GM12878 (cell line): ENCODE results near the gene CPNE5. TPM values are rescaled to one million over a fixed set of nuclear protein-coding genes. Genes with fewer than 3 reads are reported as not detected.

Experiments
- ATAC-seq: fragments of 200-7000 bp; cut with Tn5 transposase; 3 replicates; pipeline ENCODE4 v1.9.1; 2020; ENCODE audit warnings: mild to moderate bottlenecking, moderate library complexity
- BruUV-seq: library from RNA; stranded (reverse); fragments of 400-500 nt; replicated peaks from 2 replicates; lab custom pipeline; 2021; lab: Mats Ljungman, UMichigan
- CTCF ChIA-PET: fragments of 300-600 bp; sonication (Branson Sonifier 250); formaldehyde crosslinking; extraction: SDS; loops from one replicate; lab custom pipeline; 2021; ENCODE audit warnings: inconsistent platforms; lab: Yijun Ruan, JAX
- POLR2A ChIA-PET: fragments of 350-600 bp; formaldehyde crosslinking; extraction: SDS; loops from one replicate; lab custom pipeline; 2021; ENCODE audit warnings: inconsistent platforms; lab: Charles Lee
- RAD21 ChIA-PET: fragments of 300-600 bp; sonication (Branson Sonifier 250); formaldehyde crosslinking; loops from one replicate; lab custom pipeline; 2023; ENCODE audit warnings: antibody characterized with exemption; ENCODE audit not compliant: unreplicated experiment; lab: Charles Lee
- SMC1A ChIA-PET: fragments of 300-600 bp; sonication (Branson Sonifier 250); formaldehyde crosslinking; loops from one replicate; lab custom pipeline; 2023; ENCODE audit not compliant: unreplicated experiment, uncharacterized antibody; lab: Charles Lee
- DNase-seq: peaks from one replicate; pipeline ENCODE4 v3.0.0-alpha.2; 2011; ENCODE audit warnings: low read depth, low spot score
- FAIRE-seq: peaks from 3 replicates; lab custom pipeline; 2011; peaks lifted over from hg19 to GRCh38; lab: Jason Lieb, UNC
- H2AFZ ChIP-seq: 2 replicates; pipeline ENCODE4 v1.6.0; 2011; ENCODE audit warnings: low read depth, low read length, control low read depth; ENCODE audit not compliant: control insufficient read depth
- H3K27ac ChIP-seq: 2 replicates; pipeline ENCODE4 v1.5.1; 2011; ENCODE audit warnings: control low read depth; ENCODE audit not compliant: control insufficient read depth, insufficient read depth
- H3K27me3 ChIP-seq, 2 experiments: replicated peaks in 1 of 2; 2 replicates each; pipeline versions ENCODE4 v1.6.0 to v1.6.1; 2011; ENCODE audit warnings: low read length in 1 of 2; ENCODE audit not compliant: control insufficient read depth in 2 of 2, insufficient read depth in 2 of 2
- H3K36me3 ChIP-seq, 2 experiments: 2 replicates each; pipeline ENCODE4 v1.5.1; 2011; ENCODE audit warnings: low read length in 1 of 2; ENCODE audit not compliant: control insufficient read depth in 2 of 2, insufficient read depth in 2 of 2
- H3K4me1 ChIP-seq: 2 replicates; pipeline ENCODE4 v1.6.1; 2011; ENCODE audit warnings: mild to moderate bottlenecking, low read length, moderate library complexity, mixed read lengths; ENCODE audit not compliant: control insufficient read depth, insufficient read depth
- H3K4me2 ChIP-seq: 2 replicates; pipeline ENCODE4 v1.6.0; 2011; ENCODE audit warnings: control low read depth; ENCODE audit not compliant: control insufficient read depth, insufficient read depth
- H3K4me3 ChIP-seq: fragments of 200-600 bp; sonication (generic); 2 replicates; pipeline ENCODE4 v1.5.1; 2016
- H3K79me2 ChIP-seq: 2 replicates; pipeline ENCODE4 v1.6.0; 2011; ENCODE audit warnings: low read length; ENCODE audit not compliant: control insufficient read depth, insufficient read depth
- H3K9ac ChIP-seq: 2 replicates; pipeline ENCODE4 v1.8.0; 2011; ENCODE audit warnings: low read length, control low read depth, mixed read lengths; ENCODE audit not compliant: control insufficient read depth, insufficient read depth
- H3K9me3 ChIP-seq: replicated peaks from 3 replicates; pipeline ENCODE4 v1.5.1; 2011; ENCODE audit warnings: mild to moderate bottlenecking, low read length; ENCODE audit not compliant: control insufficient read depth, insufficient read depth
- H4K20me1 ChIP-seq: 2 replicates; pipeline ENCODE4 v1.6.0; 2011; ENCODE audit not compliant: control insufficient read depth, insufficient read depth
- ATF7 ChIP-seq: fragments of 450-650 bp; IDR thresholded peaks from 2 replicates; pipeline ENCODE4 v1.6.1; 2016; ENCODE audit warnings: low read depth, mild to moderate bottlenecking
- FOXK2 ChIP-seq: fragments of 450-650 bp; IDR thresholded peaks from 2 replicates; pipeline ENCODE4 v1.6.1; 2017; ENCODE audit warnings: mild to moderate bottlenecking, moderate library complexity
- FOXM1 ChIP-seq: IDR thresholded peaks from 2 replicates; pipeline ENCODE4 v1.6.1; 2012; ENCODE audit warnings: low read depth, mild to moderate bottlenecking, inconsistent platforms, low read length, moderate library complexity
- GATAD2B ChIP-seq: fragments of 450-650 bp; conservative IDR thresholded peaks from 2 replicates; pipeline ENCODE4 v1.6.1; 2017; ENCODE audit warnings: low read depth, mild to moderate bottlenecking, moderate library complexity
- IKZF2 ChIP-seq, 2 experiments: fragments of 450-650 bp; IDR thresholded peaks; 2 replicates each; pipeline ENCODE4 v1.6.1; 2017; ENCODE audit warnings: mild to moderate bottlenecking in 2 of 2, moderate library complexity in 2 of 2
- KAT2A ChIP-seq: conservative IDR thresholded peaks from 2 replicates; pipeline ENCODE4 v1.6.1; 2011; ENCODE audit warnings: low read depth, low read length; ENCODE audit not compliant: control insufficient read depth
- MEF2B ChIP-seq: fragments of 450-650 bp; IDR thresholded peaks from 2 replicates; pipeline ENCODE4 v1.6.1; 2018; ENCODE audit warnings: mild to moderate bottlenecking, moderate library complexity; ENCODE audit not compliant: partially characterized antibody, poor library complexity, severe bottlenecking
- NBN ChIP-seq: fragments of 450-650 bp; IDR thresholded peaks from 2 replicates; pipeline ENCODE4 v1.6.1; 2016
- NFXL1 ChIP-seq: fragments of 450-650 bp; IDR thresholded peaks from 2 replicates; pipeline ENCODE4 v1.6.1; 2017; ENCODE audit warnings: antibody characterized with exemption, mild to moderate bottlenecking, borderline replicate concordance
- PAX5 ChIP-seq: IDR thresholded peaks from 2 replicates; pipeline ENCODE4 v1.6.1; 2011; ENCODE audit warnings: low read depth, low read length, borderline replicate concordance
- POU2F2 ChIP-seq: IDR thresholded peaks from 3 replicates; pipeline ENCODE4 v1.6.1; 2011; ENCODE audit warnings: low read depth, mild to moderate bottlenecking, low read length, borderline replicate concordance
- WGBS: methylation state at CpG from one replicate; pipeline ENCODE4 v1.1.6; 2016; ENCODE audit warnings: low lambda C conversion rate; ENCODE audit not compliant: insufficient replicate concordance, insufficient coverage; ENCODE audit errors: missing lambda C conversion rate; 5-methylcytosine and 5-hydroxymethylcytosine counted together
- in situ Hi-C: fragments of 300-500 bp; cut with MboI; formaldehyde crosslinking; loops from 9 replicates; pipeline ENCODE4 v1.14.3; 2018; ENCODE audit warnings: mixed read lengths
- intact Hi-C: fragments of 100-400 bp; cut with micrococcal nuclease; formaldehyde crosslinking; loops from one replicate; pipeline ENCODE4 v1.14.2; 2022; ENCODE audit not compliant: unreplicated experiment
- polyA plus RNA-seq, 11 experiments: library from polyadenylated mRNA; depleted of rRNA in 4 of 11; unstranded in 6 of 11; stranded (reverse) in 5 of 11; fragments of >200 nt; fragmentation: Nextera tagmentation in 4 of 11; fragmentation: Illumina TruSeq in 1 of 11; extraction: Ambion mirVana in 4 of 11; extraction: Trizol in 1 of 11; gene quantifications; 1 replicate in 1 of 11; 2 replicates in 10 of 11; pipeline versions ENCODE4 v1.2.1 to v1.2.3, GENCODE V29; 2011 to 2016; ENCODE audit warnings: inconsistent platforms in 2 of 11, missing spikeins in 2 of 11, low read depth in 1 of 11
- total RNA-seq, 4 experiments: library from RNA; depleted of rRNA in 3 of 4; stranded (reverse); fragments of >200 nt in 3 of 4; fragmentation: Illumina TruSeq in 1 of 4; extraction: Trizol in 1 of 4; gene quantifications; 2 replicates each; pipeline versions ENCODE4 v1.2.1 to v1.2.3, GENCODE V29; 2013 to 2021
- TF ChIP-seq, protein P1 (sequence below): fragments of 450-650 bp; IDR thresholded peaks from 2 replicates; pipeline ENCODE4 v1.6.1; 2016; ENCODE audit warnings: mild to moderate bottlenecking

The CPNE5 gene
- total and polyA plus RNA-seq, 10 of the 15 experiments (the other 5 are each of a cell fraction or from before 2014, with no cell fraction given) = 2.4 to 39.1 (median 18.2) TPM

DNA sequence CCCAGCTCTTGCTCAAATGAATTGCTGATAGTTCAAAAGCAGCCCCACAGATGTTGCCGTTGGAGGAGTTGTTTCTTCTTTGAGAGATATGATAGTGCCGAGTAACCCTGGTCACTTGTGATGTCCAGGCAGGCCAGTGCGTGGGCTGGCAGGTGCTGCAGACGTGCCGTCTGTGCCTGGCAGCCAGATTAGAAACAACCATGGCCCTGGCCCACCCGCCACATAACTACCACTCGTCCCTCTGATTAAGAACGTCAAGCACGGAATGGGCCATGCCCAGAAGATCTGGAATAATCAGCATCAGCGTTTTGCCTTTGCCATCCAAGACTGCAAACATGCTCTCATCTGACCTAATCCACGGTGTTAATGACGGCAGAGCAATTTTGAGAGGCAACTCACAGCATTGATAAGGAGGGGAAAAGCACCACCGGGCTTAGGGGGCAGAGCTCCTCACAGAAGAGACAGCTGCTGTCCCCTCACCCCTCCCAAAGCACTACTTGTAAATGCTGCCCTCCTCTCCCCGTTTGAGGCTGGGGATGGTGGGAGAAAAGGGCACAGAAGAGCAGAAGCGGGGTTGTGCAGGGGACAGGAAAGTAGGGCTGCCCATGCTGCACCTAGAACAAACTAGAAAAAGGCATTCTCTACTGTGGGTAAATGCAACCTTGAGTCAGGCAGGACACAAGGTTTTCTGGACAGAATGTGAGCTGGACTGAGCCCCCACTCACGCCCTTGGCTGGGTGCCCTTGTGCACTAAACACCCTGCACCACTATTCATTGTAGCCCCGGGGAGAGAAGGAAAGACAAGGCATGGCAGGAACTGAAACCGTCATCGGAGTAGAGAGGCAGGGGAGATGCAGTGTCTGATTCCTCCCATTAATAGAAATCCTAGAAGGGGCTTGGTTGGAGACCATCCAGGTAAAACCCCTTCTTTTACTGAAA is 5.3 kb upstream of the CPNE5 start:
- in situ Hi-C loops = no loop called here
- H3K4me3 ChIP-seq = no peak overlapping the region
- SMC1A ChIA-PET = no interaction called here
- 0 out of 2 replicates have a peak, but pooled peaks cover 4% of the 10 kb centered on the region for H3K4me1 ChIP-seq
- H2AFZ ChIP-seq = no peak overlapping the region
- no peaks in the 10 kb centered on the region for H4K20me1 ChIP-seq
- H3K4me2 ChIP-seq = no peak overlapping the region
- FAIRE-seq (no peak), ATAC-seq (no peak), DNase-seq (no peak)
- TF ChIP-seq IKZF2 (IDR thresholded peaks at IDR 0.05) (no peak), FOXK2 (no peak), GATAD2B (no peak), POU2F2 (no peak), FOXM1 (no peak), KAT2A (no peak), ATF7 (no peak), NFXL1 (no peak), PAX5 (no peak), MEF2B (no peak), NBN (no peak)
- TF ChIP-seq, protein P1, sequence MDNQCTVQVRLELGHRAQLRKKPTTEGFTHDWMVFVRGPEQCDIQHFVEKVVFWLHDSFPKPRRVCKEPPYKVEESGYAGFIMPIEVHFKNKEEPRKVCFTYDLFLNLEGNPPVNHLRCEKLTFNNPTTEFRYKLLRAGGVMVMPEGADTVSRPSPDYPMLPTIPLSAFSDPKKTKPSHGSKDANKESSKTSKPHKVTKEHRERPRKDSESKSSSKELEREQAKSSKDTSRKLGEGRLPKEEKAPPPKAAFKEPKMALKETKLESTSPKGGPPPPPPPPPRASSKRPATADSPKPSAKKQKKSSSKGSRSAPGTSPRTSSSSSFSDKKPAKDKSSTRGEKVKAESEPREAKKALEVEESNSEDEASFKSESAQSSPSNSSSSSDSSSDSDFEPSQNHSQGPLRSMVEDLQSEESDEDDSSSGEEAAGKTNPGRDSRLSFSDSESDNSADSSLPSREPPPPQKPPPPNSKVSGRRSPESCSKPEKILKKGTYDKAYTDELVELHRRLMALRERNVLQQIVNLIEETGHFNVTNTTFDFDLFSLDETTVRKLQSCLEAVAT = no peak
- 58% methylated on average over 19 of the region's 19 CpGs for WGBS
- POLR2A ChIA-PET = no interaction called here
- BruUV-seq = no TSS peak
- intact Hi-C loops = no loop called here
- no peaks in the 10 kb centered on the region for H3K9me3 ChIP-seq
- peaks cover 0 to 9% of the 10 kb centered on the region in 2 experiments; a peak in 2 of 4 replicates for H3K27me3 ChIP-seq
- no peak overlapping the region for H3K27ac ChIP-seq
- no peak overlapping the region for H3K9ac ChIP-seq
- RAD21 ChIA-PET = no interaction called here
- CTCF ChIA-PET = interaction anchor here (0.7 to 2.1 kb wide), 3 partner anchors 9 to 78 kb away, joined by 3 to 5 read pairs (median 4); partner anchors contain the start of gene C6orf89
- no peaks in the 10 kb centered on the region for H3K79me2 ChIP-seq
- H3K36me3 ChIP-seq = no peaks in the 10 kb centered on the region
